Omental fat pad (tissue), 4 donors: ENCODE results near the gene SLIT1. TPM values are rescaled to one million over a fixed set of nuclear protein-coding genes. Genes with fewer than 3 reads are reported as not detected.
A peak's percentile ranks its signal among the peaks of the same experiment; 100 is the strongest.

Source experiments
- ATAC-seq: fragments of 150-250 bp; one replicate; pipeline ENCODE4 v1.9.1; 2016; ENCODE audit warnings: mild to moderate bottlenecking, moderate library complexity; ENCODE audit not compliant: low FRiP score
- DNase-seq: peaks from one replicate; pipeline ENCODE4 v3.0.0-alpha.2; 2019; ENCODE audit warnings: low spot score
- CTCF ChIP-seq, 3 donors: fragments of 450-650 bp; IDR thresholded peaks; one replicate each; pipeline ENCODE4 v1.5.1; 2016 to 2017; ENCODE audit warnings: antibody characterized with exemption in 3 of 3, mild to moderate bottlenecking in 3 of 3, moderate library complexity in 2 of 3
- total RNA-seq, 4 donors: library from RNA; depleted of rRNA; stranded (reverse); fragments of >200 nt; gene quantifications; one replicate each; pipeline ENCODE4 v1.1.0, GENCODE V29; 2016

The SLIT1 gene
- total RNA-seq, 4 donors from 2014 or later: 0.12 to 1.1 (median 0.28) TPM

GRCh38 chr10:96992721-96993120 is 193.0 kb downstream of the SLIT1 start:
- ATAC-seq (no peak), DNase-seq (no peak)
- no peak for TF ChIP-seq CTCF (IDR thresholded peaks at IDR 0.05)

GRCh38 chr10:96991313-96991841 is 194.4 kb downstream of the SLIT1 start:
- ATAC-seq: peak; percentile 59
- DNase-seq: no peak
- no peak for TF ChIP-seq CTCF (IDR thresholded peaks at IDR 0.05)

DNA sequence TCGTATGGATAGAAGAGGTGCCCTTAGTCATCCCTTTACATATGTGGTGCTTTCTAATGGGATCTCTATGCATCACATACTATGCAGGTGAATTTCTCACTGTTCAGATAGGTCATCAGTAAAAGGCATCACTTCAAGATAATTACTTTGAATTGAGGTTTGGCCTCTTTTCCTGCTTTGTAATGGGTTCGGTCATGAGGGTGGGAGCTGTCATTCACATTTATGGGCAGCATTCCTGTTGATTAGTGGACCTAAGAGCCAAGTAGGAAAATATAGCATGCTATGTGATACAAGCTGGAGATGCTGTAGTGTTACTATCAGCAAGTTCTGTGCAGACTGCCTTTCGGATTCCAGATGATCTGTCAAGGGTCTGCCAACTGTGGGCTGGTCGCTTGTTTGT is 197.3 kb downstream of the SLIT1 start:
- no peak for DNase-seq
- ATAC-seq: no peak
- no peak for TF ChIP-seq CTCF (IDR thresholded peaks at IDR 0.05)

GRCh38 chr10:96987842-96988175 is 197.9 kb downstream of the SLIT1 start:
- DNase-seq (no peak), ATAC-seq (no peak)
- no peak for TF ChIP-seq CTCF (IDR thresholded peaks at IDR 0.05)

DNA sequence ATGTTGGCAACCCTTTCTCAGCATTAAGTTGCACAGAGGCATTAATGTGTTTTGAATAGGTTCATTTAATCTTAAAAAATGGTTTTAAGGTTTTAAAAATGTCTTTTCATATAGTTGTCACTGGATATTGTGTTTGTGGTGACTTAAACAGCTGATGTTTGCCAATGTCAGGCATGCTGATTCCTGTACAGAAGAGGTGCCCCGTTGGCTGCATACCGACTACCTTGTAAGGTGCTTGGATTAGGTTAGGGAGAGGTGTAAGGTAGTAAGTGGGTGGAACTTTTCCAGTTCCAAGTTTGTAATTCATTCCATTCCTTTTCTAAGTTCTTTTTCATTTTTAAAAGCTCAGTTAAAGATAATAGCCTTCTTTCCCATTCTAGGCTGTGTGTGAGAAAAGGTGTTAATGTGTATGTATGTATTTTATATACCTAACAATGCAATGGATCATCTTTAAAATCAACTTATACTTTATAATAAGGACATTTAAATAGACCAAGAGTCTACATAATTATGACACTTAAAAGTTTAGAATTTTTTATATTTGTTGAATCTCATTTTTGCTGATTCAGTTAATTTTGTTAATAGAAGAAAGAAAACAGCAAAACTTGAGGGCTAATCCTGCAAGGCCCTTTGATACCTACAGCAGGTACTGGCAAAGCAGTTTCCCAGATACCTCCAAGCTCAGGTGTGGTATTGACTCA is 198.5 kb downstream of the SLIT1 start:
- no peak for TF ChIP-seq CTCF (IDR thresholded peaks at IDR 0.05)
- DNase-seq (no peak), ATAC-seq (no peak)

- no peak for TF ChIP-seq CTCF (IDR thresholded peaks at IDR 0.05)
- no peak for ATAC-seq
- DNase-seq: no peak
Observed at GRCh38 chr10:96986200-96986856, 199.4 kb downstream of the SLIT1 start.
